Measurements from ENCODE around the gene SLC25A28.
"Not testable (repeated sequence)": the region's sequence is repeated elsewhere in the genome, so short reads cannot be mapped to it uniquely, and the experiment has no call there.

The SLC25A28 gene

GRCh38 chr10:99604862-99605261 lies 15.4 kb downstream of the SLC25A28 start:
- Histone ChIP-seq H3K36me3 (ENCODE audit: control insufficient read depth, insufficient read depth, low read length, severe bottlenecking) (peaks cover 10% of the 10 kb centered on the region), H3K4me3 (ENCODE audit: low read length) (no peak overlapping the region), H3K4me1 (ENCODE audit: control insufficient read depth, insufficient read depth, low read length) (no peaks in the 10 kb centered on the region), H3K9me3 (ENCODE audit: control insufficient read depth, low read length) (peaks cover 5% of the 10 kb centered on the region), H3K9ac (ENCODE audit: low read length) (no peak overlapping the region), H3K27me3 (replicated peaks; ENCODE audit: control insufficient read depth, insufficient read depth, low read length) (no peaks in the 10 kb centered on the region)
- no peak for DNase-seq (ENCODE audit: low read depth)

GRCh38 chr10:99598781-99599509 lies 21.3 kb downstream of the SLC25A28 start:
- no peaks in the 10 kb centered on the region for H3K36me3 ChIP-seq (ENCODE audit: control insufficient read depth, insufficient read depth, low read length, severe bottlenecking)
- no peak for DNase-seq (ENCODE audit: low read depth)
- no peaks in the 10 kb centered on the region for H3K9me3 ChIP-seq (ENCODE audit: control insufficient read depth, low read length)
- no peak overlapping the region for H3K4me3 ChIP-seq (ENCODE audit: low read length)
- H3K9ac ChIP-seq (ENCODE audit: low read length): no peak overlapping the region
- H3K27me3 ChIP-seq (replicated peaks; ENCODE audit: control insufficient read depth, insufficient read depth, low read length): peaks cover 5% of the 10 kb centered on the region
- H3K4me1 ChIP-seq (ENCODE audit: control insufficient read depth, insufficient read depth, low read length): peaks cover 2% of the 10 kb centered on the region

- Histone ChIP-seq H3K9ac (ENCODE audit: low read length) (no peak overlapping the region), H3K4me1 (ENCODE audit: control insufficient read depth, insufficient read depth, low read length) (peaks cover 2% of the 10 kb centered on the region), H3K27me3 (replicated peaks; ENCODE audit: control insufficient read depth, insufficient read depth, low read length) (peaks cover 5% of the 10 kb centered on the region), H3K36me3 (ENCODE audit: control insufficient read depth, insufficient read depth, low read length, severe bottlenecking) (no peaks in the 10 kb centered on the region), H3K4me3 (ENCODE audit: low read length) (no peak overlapping the region), H3K9me3 (ENCODE audit: control insufficient read depth, low read length) (no peaks in the 10 kb centered on the region)
- DNase-seq (ENCODE audit: low read depth): no peak
Observed at GRCh38 chr10:99598011-99598410, 22.2 kb downstream of the SLC25A28 start.

- H3K4me1 ChIP-seq (ENCODE audit: control insufficient read depth, insufficient read depth, low read length); H3K9me3 ChIP-seq (ENCODE audit: control insufficient read depth, low read length); DNase-seq (ENCODE audit: low read depth); H3K36me3 ChIP-seq (ENCODE audit: control insufficient read depth, insufficient read depth, low read length, severe bottlenecking); H3K27me3 ChIP-seq (replicated peaks; ENCODE audit: control insufficient read depth, insufficient read depth, low read length); H3K4me3 ChIP-seq (ENCODE audit: low read length); H3K9ac ChIP-seq (ENCODE audit: low read length): not testable (repeated sequence)
Observed at GRCh38 chr10:99596708-99597107, 23.5 kb downstream of the SLC25A28 start.

- Histone ChIP-seq H3K4me3 (ENCODE audit: low read length) (no peak overlapping the region), H3K4me1 (ENCODE audit: control insufficient read depth, insufficient read depth, low read length) (peaks cover 2% of the 10 kb centered on the region), H3K9me3 (ENCODE audit: control insufficient read depth, low read length) (no peaks in the 10 kb centered on the region), H3K9ac (ENCODE audit: low read length) (no peak overlapping the region), H3K27me3 (replicated peaks; ENCODE audit: control insufficient read depth, insufficient read depth, low read length) (peaks cover 8% of the 10 kb centered on the region), H3K36me3 (ENCODE audit: control insufficient read depth, insufficient read depth, low read length, severe bottlenecking) (no peaks in the 10 kb centered on the region)
- DNase-seq (ENCODE audit: low read depth): no peak
Observed at GRCh38 chr10:99595770-99596465, 24.3 kb downstream of the SLC25A28 start.

GRCh38 chr10:99595236-99595635 lies 25.0 kb downstream of the SLC25A28 start:
- no peaks in the 10 kb centered on the region for H3K9me3 ChIP-seq (ENCODE audit: control insufficient read depth, low read length)
- no peak overlapping the region for H3K9ac ChIP-seq (ENCODE audit: low read length)
- H3K27me3 ChIP-seq (replicated peaks; ENCODE audit: control insufficient read depth, insufficient read depth, low read length): peaks cover 11% of the 10 kb centered on the region
- no peak for DNase-seq (ENCODE audit: low read depth)
- H3K4me1 ChIP-seq (ENCODE audit: control insufficient read depth, insufficient read depth, low read length): peaks cover 2% of the 10 kb centered on the region
- no peak overlapping the region for H3K4me3 ChIP-seq (ENCODE audit: low read length)
- no peaks in the 10 kb centered on the region for H3K36me3 ChIP-seq (ENCODE audit: control insufficient read depth, insufficient read depth, low read length, severe bottlenecking)

GRCh38 chr10:99593312-99593711 lies 26.9 kb downstream of the SLC25A28 start:
- H3K9me3 ChIP-seq (ENCODE audit: control insufficient read depth, low read length): no peaks in the 10 kb centered on the region
- H3K9ac ChIP-seq (ENCODE audit: low read length): no peak overlapping the region
- DNase-seq (ENCODE audit: low read depth): no peak
- H3K4me1 ChIP-seq (ENCODE audit: control insufficient read depth, insufficient read depth, low read length): peaks cover 2% of the 10 kb centered on the region
- H3K4me3 ChIP-seq (ENCODE audit: low read length): no peak overlapping the region
- no peaks in the 10 kb centered on the region for H3K36me3 ChIP-seq (ENCODE audit: control insufficient read depth, insufficient read depth, low read length, severe bottlenecking)
- H3K27me3 ChIP-seq (replicated peaks; ENCODE audit: control insufficient read depth, insufficient read depth, low read length): peaks cover 11% of the 10 kb centered on the region

- DNase-seq (ENCODE audit: low read depth): no peak
- no peak overlapping the region for H3K9ac ChIP-seq (ENCODE audit: low read length)
Observed at GRCh38 chr10:99590799-99591198, 29.4 kb downstream of the SLC25A28 start.

GRCh38 chr10:99583687-99584086 lies 36.6 kb downstream of the SLC25A28 start:
- H3K36me3 ChIP-seq (ENCODE audit: control insufficient read depth, insufficient read depth, low read length, severe bottlenecking): no peaks in the 10 kb centered on the region
- H3K27me3 ChIP-seq (replicated peaks; ENCODE audit: control insufficient read depth, insufficient read depth, low read length): peaks cover 57% of the 10 kb centered on the region
- no peak overlapping the region for H3K4me3 ChIP-seq (ENCODE audit: low read length)
- H3K4me1 ChIP-seq (ENCODE audit: control insufficient read depth, insufficient read depth, low read length): no peaks in the 10 kb centered on the region
- peaks cover 5% of the 10 kb centered on the region for H3K9me3 ChIP-seq (ENCODE audit: control insufficient read depth, low read length)
- DNase-seq (ENCODE audit: low read depth): no peak
- no peak overlapping the region for H3K9ac ChIP-seq (ENCODE audit: low read length)

More at GRCh38 chr10:99590799-99591198, 29.4 kb downstream of the SLC25A28 start:
- no peaks in the 10 kb centered on the region for H3K36me3 ChIP-seq (ENCODE audit: control insufficient read depth, insufficient read depth, low read length, severe bottlenecking)
- no peak overlapping the region for H3K4me3 ChIP-seq (ENCODE audit: low read length)
- H3K27me3 ChIP-seq (replicated peaks; ENCODE audit: control insufficient read depth, insufficient read depth, low read length): peaks cover 18% of the 10 kb centered on the region
- H3K4me1 ChIP-seq (ENCODE audit: control insufficient read depth, insufficient read depth, low read length): peaks cover 2% of the 10 kb centered on the region
- peaks cover 4% of the 10 kb centered on the region for H3K9me3 ChIP-seq (ENCODE audit: control insufficient read depth, low read length)

GRCh38 chr10:99582255-99582770 lies 37.9 kb downstream of the SLC25A28 start:
- DNase-seq (ENCODE audit: low read depth): no peak
- Histone ChIP-seq H3K36me3 (ENCODE audit: control insufficient read depth, insufficient read depth, low read length, severe bottlenecking) (no peaks in the 10 kb centered on the region), H3K27me3 (replicated peaks; ENCODE audit: control insufficient read depth, insufficient read depth, low read length) (peaks cover 68% of the 10 kb centered on the region), H3K9ac (ENCODE audit: low read length) (no peak overlapping the region), H3K4me3 (ENCODE audit: low read length) (no peak overlapping the region), H3K9me3 (ENCODE audit: control insufficient read depth, low read length) (peaks cover 5% of the 10 kb centered on the region), H3K4me1 (ENCODE audit: control insufficient read depth, insufficient read depth, low read length) (no peaks in the 10 kb centered on the region)

- no peaks in the 10 kb centered on the region for H3K4me1 ChIP-seq (ENCODE audit: control insufficient read depth, insufficient read depth, low read length)
- H3K4me3 ChIP-seq (ENCODE audit: low read length): no peak overlapping the region
- H3K27me3 ChIP-seq (replicated peaks; ENCODE audit: control insufficient read depth, insufficient read depth, low read length): peaks cover 55% of the 10 kb centered on the region
- no peaks in the 10 kb centered on the region for H3K9me3 ChIP-seq (ENCODE audit: control insufficient read depth, low read length)
- H3K36me3 ChIP-seq (ENCODE audit: control insufficient read depth, insufficient read depth, low read length, severe bottlenecking): no peaks in the 10 kb centered on the region
- no peak overlapping the region for H3K9ac ChIP-seq (ENCODE audit: low read length)
- DNase-seq (ENCODE audit: low read depth): no peak
Observed at GRCh38 chr10:99579971-99580370, 40.3 kb downstream of the SLC25A28 start.

Measured in adipocyte (in vitro differentiated cells).